GM18870 (cell line): Measurements from ENCODE around the gene MLLT11.

Experiments used
- ATAC-seq: cut with Tn5 transposase; IDR thresholded peaks from one replicate; pipeline ENCODE4 v1.9.1; 2021; ENCODE audit warnings: moderate library complexity; ENCODE audit not compliant: unreplicated experiment

The MLLT11 gene

GRCh38 chr1:151060007-151060656, at the start of gene MLLT11:
Gene MLLT11, plus strand, starts transcription at chr1:151060397. Its CDS starts 6,828 bp downstream, at chr1:151067225.
- no peak for ATAC-seq

GRCh38 chr1:151011154-151011850, 48.9 kb upstream of the MLLT11 start:
- no peak for ATAC-seq

GRCh38 chr1:151012684-151013471, 47.3 kb upstream of the MLLT11 start:
- no peak for ATAC-seq

GRCh38 chr1:151013518-151013917, 46.7 kb upstream of the MLLT11 start:
- ATAC-seq, result no peak

GRCh38 chr1:151024540-151025146, 35.6 kb upstream of the MLLT11 start:
- no peak for ATAC-seq

GRCh38 chr1:151026460-151026859, 33.7 kb upstream of the MLLT11 start:
- ATAC-seq, result no peak

GRCh38 chr1:151032164-151032563, 28.0 kb upstream of the MLLT11 start:
- no peak for ATAC-seq

- ATAC-seq, result no peak
These were observed 25.0 kb upstream of the MLLT11 start for GRCh38 chr1:151035167-151035566.

- ATAC-seq, result no peak
These were observed 23.8 kb upstream of the MLLT11 start, which contains the start of gene BNIPL for GRCh38 chr1:151036356-151036755. Gene BNIPL, plus strand, starts transcription at chr1:151036586. Its CDS starts 140 bp downstream, at chr1:151036726.

- ATAC-seq, result no peak
These were observed 23.2 kb upstream of the MLLT11 start for GRCh38 chr1:151037032-151037431.

- ATAC-seq, result no peak
These were observed 20.7 kb upstream of the MLLT11 start for GRCh38 chr1:151039521-151039920.

GRCh38 chr1:151043163-151043562, 17.0 kb upstream of the MLLT11 start:
- no peak for ATAC-seq

GRCh38 chr1:151047591-151047924, 12.6 kb upstream of the MLLT11 start, which contains the start of gene C1orf56:
Gene C1orf56, plus strand, starts transcription at chr1:151047751. Its CDS starts 97 bp downstream, at chr1:151047848.
- ATAC-seq, result no peak

GRCh38 chr1:151047925-151048644, 12.1 kb upstream of the MLLT11 start:
- no peak for ATAC-seq

GRCh38 chr1:151048645-151049032, 11.6 kb upstream of the MLLT11 start:
- no peak for ATAC-seq

- no peak for ATAC-seq
These were observed 10.7 kb upstream of the MLLT11 start for GRCh38 chr1:151049458-151049857.

GRCh38 chr1:151050051-151050688, 10.0 kb upstream of the MLLT11 start:
- ATAC-seq, result no peak

- ATAC-seq, result no peak
These were observed 8.7 kb upstream of the MLLT11 start for GRCh38 chr1:151051356-151052009.

GRCh38 chr1:151054971-151055547, 5.1 kb upstream of the MLLT11 start:
- ATAC-seq, result no peak
